WTC11 (cell line): ENCODE data around the gene SLC39A7. TPM values are rescaled to one million over a fixed set of nuclear protein-coding genes. Genes with fewer than 3 reads are reported as not detected.
A peak's percentile ranks its signal among the peaks of the same experiment; 100 is the strongest.

Experiments used
- ATAC-seq: fragments of 200-7000 bp; cut with Tn5 transposase; 2 replicates; pipeline ENCODE4 v1.10.0; 2021; ENCODE audit warnings: mild to moderate bottlenecking, moderate library complexity
- CTCF ChIA-PET: fragments of 300-600 bp; sonication (Branson Sonifier 250); formaldehyde crosslinking; loops from one replicate; lab custom pipeline; 2021; ENCODE audit warnings: antibody characterized with exemption; lab: Charles Lee
- POLR2A ChIA-PET: fragments of 350-600 bp; sonication (Branson Sonifier 250); formaldehyde crosslinking; loops from one replicate; lab custom pipeline; 2021; ENCODE audit warnings: antibody characterized with exemption; lab: Charles Lee
- DNase-seq: peaks from one replicate; pipeline ENCODE4 v3.0.0; 2021; ENCODE audit warnings: low spot score
- H3K27ac Mint-ChIP-seq: 2 replicates; pipeline ENCODE4 v1.8.0; 2021; ENCODE audit warnings: mixed read lengths
- H3K27me3 Mint-ChIP-seq: 2 replicates; pipeline ENCODE4 v1.8.0; 2021; ENCODE audit warnings: low read depth, mild to moderate bottlenecking, moderate library complexity, mixed read lengths
- H3K36me3 Mint-ChIP-seq: 2 replicates; pipeline ENCODE4 v1.8.0; 2021; ENCODE audit warnings: mixed read lengths
- H3K4me1 Mint-ChIP-seq: 2 replicates; pipeline ENCODE4 v1.8.0; 2022; ENCODE audit warnings: mixed read lengths
- H3K4me3 Mint-ChIP-seq: 2 replicates; pipeline ENCODE4 v1.8.0; 2021; ENCODE audit warnings: mild to moderate bottlenecking, moderate library complexity, mixed read lengths
- H3K9me3 Mint-ChIP-seq: 2 replicates; pipeline ENCODE4 v1.8.0; 2021; ENCODE audit warnings: mixed read lengths
- CBFB ChIP-seq: sonication (generic); formaldehyde crosslinking; IDR thresholded peaks from 2 replicates; pipeline ENCODE4 v1.8.1; 2022; ENCODE audit warnings: mild to moderate bottlenecking, low read depth, missing genetic modification reagents
- CTCF ChIP-seq: fragments of 200-600 bp; IDR thresholded peaks from 2 replicates; pipeline ENCODE4 v1.8.0; 2022; ENCODE audit warnings: antibody characterized with exemption
- ETV6 ChIP-seq: sonication (generic); formaldehyde crosslinking; IDR thresholded peaks from 2 replicates; pipeline ENCODE4 v1.8.1; 2022; ENCODE audit warnings: mild to moderate bottlenecking, missing genetic modification reagents
- FOXJ3 ChIP-seq: sonication (generic); formaldehyde crosslinking; IDR thresholded peaks from 2 replicates; pipeline ENCODE4 v1.9.0; 2021; ENCODE audit warnings: missing genetic modification reagents, mild to moderate bottlenecking, borderline replicate concordance
- FOXP1 ChIP-seq: sonication (generic); formaldehyde crosslinking; IDR thresholded peaks from 2 replicates; pipeline ENCODE4 v1.8.0; 2022; ENCODE audit warnings: missing genetic modification reagents, mild to moderate bottlenecking, moderate library complexity, borderline replicate concordance
- GRHL2 ChIP-seq: fragments of 250-450 bp; sonication (Bioruptor Pico); IDR thresholded peaks from 2 replicates; pipeline ENCODE4 v1.8.0; 2022; ENCODE audit warnings: mild to moderate bottlenecking, moderate library complexity; ENCODE audit not compliant: insufficient replicate concordance, severe bottlenecking
- GTF2I ChIP-seq: fragments of 250-450 bp; sonication (Bioruptor Pico); conservative IDR thresholded peaks from 2 replicates; pipeline ENCODE4 v1.4.0; 2021; ENCODE audit warnings: mild to moderate bottlenecking
- MYBL2 ChIP-seq: sonication (generic); formaldehyde crosslinking; IDR thresholded peaks from 2 replicates; pipeline ENCODE4 v1.8.1; 2023; ENCODE audit warnings: mild to moderate bottlenecking, moderate library complexity, missing genetic modification reagents
- NR2C2 ChIP-seq: sonication (generic); formaldehyde crosslinking; IDR thresholded peaks from 2 replicates; pipeline ENCODE4 v1.8.0; 2022; ENCODE audit warnings: mild to moderate bottlenecking, missing genetic modification reagents
- SP1 ChIP-seq: sonication (generic); formaldehyde crosslinking; conservative IDR thresholded peaks from 2 replicates; pipeline ENCODE4 v1.8.1; 2022; ENCODE audit warnings: missing genetic modification reagents
- TCF7 ChIP-seq: sonication (generic); formaldehyde crosslinking; IDR thresholded peaks from 2 replicates; pipeline ENCODE4 v1.8.0; 2022; ENCODE audit warnings: mild to moderate bottlenecking, low read depth, missing genetic modification reagents, moderate library complexity
- TEAD1 ChIP-seq: sonication (generic); formaldehyde crosslinking; IDR thresholded peaks from 2 replicates; pipeline ENCODE4 v1.8.0; 2022; ENCODE audit warnings: mild to moderate bottlenecking, missing genetic modification reagents
- ZNF121 ChIP-seq: sonication (generic); formaldehyde crosslinking; IDR thresholded peaks from 2 replicates; pipeline ENCODE4 v1.8.0; 2023; ENCODE audit warnings: missing genetic modification reagents
- ZNF317 ChIP-seq: sonication (generic); formaldehyde crosslinking; IDR thresholded peaks from 2 replicates; pipeline ENCODE4 v1.8.1; 2023; ENCODE audit warnings: low read depth, mild to moderate bottlenecking, moderate library complexity, missing genetic modification reagents, borderline replicate concordance
- total RNA-seq: library from RNA; stranded (reverse); gene quantifications from 3 replicates; pipeline ENCODE4 v1.2.3, GENCODE V29; 2021
- TF ChIP-seq, protein P1 (sequence below): sonication (generic); formaldehyde crosslinking; IDR thresholded peaks from 2 replicates; pipeline ENCODE4 v1.8.0; 2023; ENCODE audit warnings: mild to moderate bottlenecking, missing genetic modification reagents
- TF ChIP-seq, protein P2 (sequence below): sonication (generic); formaldehyde crosslinking; IDR thresholded peaks from 2 replicates; pipeline ENCODE4 v1.8.1; 2023; ENCODE audit warnings: mild to moderate bottlenecking, missing genetic modification reagents, borderline replicate concordance
- TF ChIP-seq, protein P3 (sequence below): sonication (generic); formaldehyde crosslinking; IDR thresholded peaks from 2 replicates; pipeline ENCODE4 v1.8.1; 2022; ENCODE audit warnings: mild to moderate bottlenecking, moderate library complexity, missing genetic modification reagents

Gene SLC39A7
- total RNA-seq, 1 experiment from 2014 or later = 163 TPM

GRCh38 chr6:33206864-33207551 is 6.3 kb downstream of the SLC39A7 start:
- ChIA-PET POLR2A (no interaction called here), CTCF (no interaction called here)
- ATAC-seq (no peak), DNase-seq (no peak)
- Mint-ChIP-seq H3K9me3 (no peaks in the 10 kb centered on the region), H3K27me3 (peaks cover 30% of the 10 kb centered on the region), H3K4me3 (peak overlapping the region; percentile 90), H3K36me3 (peaks cover 30% of the 10 kb centered on the region), H3K27ac (no peak overlapping the region), H3K4me1 (peaks cover 48% of the 10 kb centered on the region)
- TF ChIP-seq, protein P1, sequence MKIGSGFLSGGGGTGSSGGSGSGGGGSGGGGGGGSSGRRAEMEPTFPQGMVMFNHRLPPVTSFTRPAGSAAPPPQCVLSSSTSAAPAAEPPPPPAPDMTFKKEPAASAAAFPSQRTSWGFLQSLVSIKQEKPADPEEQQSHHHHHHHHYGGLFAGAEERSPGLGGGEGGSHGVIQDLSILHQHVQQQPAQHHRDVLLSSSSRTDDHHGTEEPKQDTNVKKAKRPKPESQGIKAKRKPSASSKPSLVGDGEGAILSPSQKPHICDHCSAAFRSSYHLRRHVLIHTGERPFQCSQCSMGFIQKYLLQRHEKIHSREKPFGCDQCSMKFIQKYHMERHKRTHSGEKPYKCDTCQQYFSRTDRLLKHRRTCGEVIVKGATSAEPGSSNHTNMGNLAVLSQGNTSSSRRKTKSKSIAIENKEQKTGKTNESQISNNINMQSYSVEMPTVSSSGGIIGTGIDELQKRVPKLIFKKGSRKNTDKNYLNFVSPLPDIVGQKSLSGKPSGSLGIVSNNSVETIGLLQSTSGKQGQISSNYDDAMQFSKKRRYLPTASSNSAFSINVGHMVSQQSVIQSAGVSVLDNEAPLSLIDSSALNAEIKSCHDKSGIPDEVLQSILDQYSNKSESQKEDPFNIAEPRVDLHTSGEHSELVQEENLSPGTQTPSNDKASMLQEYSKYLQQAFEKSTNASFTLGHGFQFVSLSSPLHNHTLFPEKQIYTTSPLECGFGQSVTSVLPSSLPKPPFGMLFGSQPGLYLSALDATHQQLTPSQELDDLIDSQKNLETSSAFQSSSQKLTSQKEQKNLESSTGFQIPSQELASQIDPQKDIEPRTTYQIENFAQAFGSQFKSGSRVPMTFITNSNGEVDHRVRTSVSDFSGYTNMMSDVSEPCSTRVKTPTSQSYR = no peak

DNA sequence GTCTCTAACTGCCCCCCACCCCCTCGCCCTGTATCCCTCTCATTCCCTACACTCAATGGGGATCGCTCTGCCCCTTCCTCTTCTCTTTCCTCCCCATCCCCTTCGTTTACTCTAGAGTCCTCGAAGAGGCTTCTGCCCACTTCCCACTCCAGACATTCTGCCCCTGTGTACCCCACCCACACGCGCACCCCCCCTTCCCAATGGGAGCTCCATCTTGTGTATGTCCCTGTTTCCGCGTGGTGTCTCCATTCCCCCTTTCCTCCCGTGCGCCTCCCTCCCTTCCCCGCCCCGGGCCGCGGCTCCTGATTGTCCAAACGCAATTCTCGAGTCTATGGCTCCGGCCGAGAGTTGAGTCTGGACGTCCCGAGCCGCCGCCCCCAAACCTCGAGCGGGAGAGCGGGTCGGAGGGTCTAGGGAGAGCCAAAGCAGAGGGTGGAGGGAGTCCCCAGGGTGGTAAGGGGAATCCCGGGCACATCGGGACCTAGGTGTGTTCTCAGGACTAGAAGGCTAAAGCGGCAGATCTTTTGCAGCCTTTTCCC is 7.0 kb downstream of the SLC39A7 start:
- ChIA-PET POLR2A (interaction anchor here (1.1 to 1.8 kb wide), 3 partner anchors 8 to 236 kb away, joined by 5 to 6 read pairs (median 6); partner anchors contain the start of genes RPS18 and VPS52), CTCF (interaction anchor here (1.0 to 5.7 kb wide), 5 partner anchors 14 to 223 kb away, joined by 4 to 83 read pairs (median 4); no protein-coding TSS in a partner anchor)
- Mint-ChIP-seq H3K4me3 (peak overlapping the region; percentile 90), H3K27ac (peak overlapping the region; percentile 45; the same call in 1 of the 2 replicates), H3K4me1 (peaks cover 49% of the 10 kb centered on the region), H3K9me3 (no peaks in the 10 kb centered on the region), H3K27me3 (peaks cover 36% of the 10 kb centered on the region), H3K36me3 (peaks cover 24% of the 10 kb centered on the region)
- DNase-seq (peak; percentile 46), ATAC-seq (no peak)
- TF ChIP-seq MYBL2 (CRISPR knock-in tag) (no peak), ZNF317 (no peak), FOXP1 (CRISPR knock-in tag) (no peak)

DNA sequence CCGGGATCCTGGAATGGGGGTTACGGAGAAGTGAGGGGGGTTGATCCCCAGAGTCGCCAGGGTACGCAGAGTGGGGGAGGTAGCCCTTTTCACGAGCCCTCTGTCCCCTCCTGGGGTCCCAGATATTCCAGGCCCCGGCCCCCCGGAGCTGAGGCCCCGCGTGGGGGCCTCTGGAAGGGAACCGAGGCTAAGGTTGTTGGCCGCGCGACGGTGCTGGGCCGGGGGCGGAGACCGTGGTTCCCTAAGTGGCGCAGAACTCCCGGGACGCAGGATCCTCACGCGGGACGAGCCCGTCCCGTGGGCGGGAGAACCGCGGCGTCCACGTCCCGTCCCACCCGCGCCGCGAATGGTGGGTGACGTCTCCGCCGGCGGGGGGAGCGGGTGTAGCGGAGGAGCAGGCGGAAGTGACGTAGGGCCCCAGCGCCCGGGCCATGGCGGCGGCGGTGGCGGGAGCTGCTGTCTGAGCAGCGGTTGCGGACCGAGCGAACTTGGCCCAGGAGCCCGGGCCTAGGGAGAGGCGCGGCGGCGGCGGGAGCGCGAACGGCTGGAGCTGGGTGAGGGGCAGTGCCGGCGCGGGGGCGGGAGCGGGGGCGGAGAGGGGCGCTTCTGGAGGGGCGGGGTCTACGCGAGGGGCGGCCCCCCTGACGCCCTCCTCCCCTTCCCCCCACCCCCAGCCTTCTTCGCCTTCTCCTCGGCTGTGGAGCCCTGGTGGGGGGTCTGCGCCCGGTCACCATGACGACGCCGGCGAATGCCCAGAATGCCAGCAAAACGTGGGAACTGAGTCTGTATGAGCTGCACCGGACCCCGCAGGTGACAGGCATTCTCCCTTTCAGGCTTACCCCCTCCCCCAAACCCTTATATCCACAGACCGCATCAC is 7.7 kb downstream of the SLC39A7 start, which contains the start of gene RING1:
RING1 (plus strand) TSS at position 410 of the 877 bp plus-strand sequence; CDS start at position 733, 323 bp downstream.
- CTCF ChIA-PET = interaction anchor here (0.7 to 5.7 kb wide), 10 partner anchors 8 to 223 kb away, joined by 3 to 83 read pairs (median 4); partner anchors contain the start of gene B3GALT4
- TF ChIP-seq, protein P2, sequence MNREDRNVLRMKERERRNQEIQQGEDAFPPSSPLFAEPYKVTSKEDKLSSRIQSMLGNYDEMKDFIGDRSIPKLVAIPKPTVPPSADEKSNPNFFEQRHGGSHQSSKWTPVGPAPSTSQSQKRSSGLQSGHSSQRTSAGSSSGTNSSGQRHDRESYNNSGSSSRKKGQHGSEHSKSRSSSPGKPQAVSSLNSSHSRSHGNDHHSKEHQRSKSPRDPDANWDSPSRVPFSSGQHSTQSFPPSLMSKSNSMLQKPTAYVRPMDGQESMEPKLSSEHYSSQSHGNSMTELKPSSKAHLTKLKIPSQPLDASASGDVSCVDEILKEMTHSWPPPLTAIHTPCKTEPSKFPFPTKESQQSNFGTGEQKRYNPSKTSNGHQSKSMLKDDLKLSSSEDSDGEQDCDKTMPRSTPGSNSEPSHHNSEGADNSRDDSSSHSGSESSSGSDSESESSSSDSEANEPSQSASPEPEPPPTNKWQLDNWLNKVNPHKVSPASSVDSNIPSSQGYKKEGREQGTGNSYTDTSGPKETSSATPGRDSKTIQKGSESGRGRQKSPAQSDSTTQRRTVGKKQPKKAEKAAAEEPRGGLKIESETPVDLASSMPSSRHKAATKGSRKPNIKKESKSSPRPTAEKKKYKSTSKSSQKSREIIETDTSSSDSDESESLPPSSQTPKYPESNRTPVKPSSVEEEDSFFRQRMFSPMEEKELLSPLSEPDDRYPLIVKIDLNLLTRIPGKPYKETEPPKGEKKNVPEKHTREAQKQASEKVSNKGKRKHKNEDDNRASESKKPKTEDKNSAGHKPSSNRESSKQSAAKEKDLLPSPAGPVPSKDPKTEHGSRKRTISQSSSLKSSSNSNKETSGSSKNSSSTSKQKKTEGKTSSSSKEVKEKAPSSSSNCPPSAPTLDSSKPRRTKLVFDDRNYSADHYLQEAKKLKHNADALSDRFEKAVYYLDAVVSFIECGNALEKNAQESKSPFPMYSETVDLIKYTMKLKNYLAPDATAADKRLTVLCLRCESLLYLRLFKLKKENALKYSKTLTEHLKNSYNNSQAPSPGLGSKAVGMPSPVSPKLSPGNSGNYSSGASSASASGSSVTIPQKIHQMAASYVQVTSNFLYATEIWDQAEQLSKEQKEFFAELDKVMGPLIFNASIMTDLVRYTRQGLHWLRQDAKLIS (CRISPR knock-in tag) = no peak
- TF ChIP-seq SP1 (peak; percentile 73), CBFB (CRISPR knock-in tag) (no peak), CTCF (no peak), NR2C2 (CRISPR knock-in tag) (no peak), TCF7 (CRISPR knock-in tag) (0 out of 2 replicates have a peak, but pooled peaks have one; percentile 71), MYBL2 (CRISPR knock-in tag) (peak; percentile 64; the same call in 1 of the 2 replicates), ZNF317 (no peak), FOXJ3 (no peak), ZNF121 (CRISPR knock-in tag) (no peak), ETV6 (CRISPR knock-in tag) (0 out of 2 replicates have a peak, but pooled peaks have one; percentile 42), GTF2I (no peak), GRHL2 (CRISPR knock-in tag) (no peak), TEAD1 (CRISPR knock-in tag) (no peak), FOXP1 (CRISPR knock-in tag) (peak; percentile 28; the same call in 1 of the 2 replicates)
- TF ChIP-seq, protein P3, sequence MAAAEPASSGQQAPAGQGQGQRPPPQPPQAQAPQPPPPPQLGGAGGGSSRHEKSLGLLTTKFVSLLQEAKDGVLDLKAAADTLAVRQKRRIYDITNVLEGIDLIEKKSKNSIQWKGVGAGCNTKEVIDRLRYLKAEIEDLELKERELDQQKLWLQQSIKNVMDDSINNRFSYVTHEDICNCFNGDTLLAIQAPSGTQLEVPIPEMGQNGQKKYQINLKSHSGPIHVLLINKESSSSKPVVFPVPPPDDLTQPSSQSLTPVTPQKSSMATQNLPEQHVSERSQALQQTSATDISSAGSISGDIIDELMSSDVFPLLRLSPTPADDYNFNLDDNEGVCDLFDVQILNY (CRISPR knock-in tag) = 0 out of 2 replicates have a peak, but pooled peaks have one; percentile 55

More for the DNA sequence above, 7.7 kb downstream of the SLC39A7 start, which contains the start of gene RING1:
- H3K4me1 Mint-ChIP-seq = peaks cover 51% of the 10 kb centered on the region
- H3K9me3 Mint-ChIP-seq = no peaks in the 10 kb centered on the region
- peaks cover 17% of the 10 kb centered on the region for H3K36me3 Mint-ChIP-seq
- H3K4me3 Mint-ChIP-seq = peak within 1 kb of the TSS; percentile 90
- peak; percentile 89 for DNase-seq
- ATAC-seq = peak; percentile 3
- POLR2A ChIA-PET = interaction anchor here (1.1 to 1.8 kb wide), 3 partner anchors 9 to 237 kb away, joined by 5 to 6 read pairs (median 6); partner anchors contain the start of genes RPS18 and VPS52
- peaks cover 43% of the 10 kb centered on the region for H3K27me3 Mint-ChIP-seq
- H3K27ac Mint-ChIP-seq = peak within 1 kb of the TSS; percentile 66; the same call in 1 of the 2 replicates
